HG03575 (cell line): Measurements from ENCODE around the gene MAN2C1.
"Not testable (repeated sequence)": the region's sequence is repeated elsewhere in the genome, so short reads cannot be mapped to it uniquely, and the experiment has no call there.

Experiments used
- ATAC-seq: cut with Tn5 transposase; IDR thresholded peaks from one replicate; pipeline ENCODE4 v1.9.1; 2021; ENCODE audit not compliant: unreplicated experiment, insufficient number of reproducible peaks, low FRiP score; ENCODE audit errors: extremely low read depth

Gene MAN2C1

DNA sequence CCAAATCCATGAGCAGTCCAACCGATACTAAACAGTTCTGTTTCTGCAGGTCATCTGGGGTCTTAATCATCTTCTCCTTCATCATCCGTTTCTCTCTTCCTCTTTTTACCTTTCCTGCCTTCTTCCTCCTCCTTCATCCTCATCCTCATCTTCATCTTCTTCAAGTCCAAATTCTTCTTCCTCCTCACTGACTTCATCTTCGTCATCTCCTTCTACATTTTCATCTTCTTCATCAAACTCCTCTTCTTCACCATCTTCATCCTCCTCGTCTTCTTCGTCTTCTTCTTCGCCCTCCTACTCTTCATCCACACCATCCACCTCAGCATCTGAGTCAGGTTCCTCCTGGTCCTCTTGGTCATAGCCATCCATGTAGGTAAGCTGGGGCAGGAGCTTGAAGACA, 46.7 kb downstream of the MAN2C1 start:
- no peak for ATAC-seq

DNA sequence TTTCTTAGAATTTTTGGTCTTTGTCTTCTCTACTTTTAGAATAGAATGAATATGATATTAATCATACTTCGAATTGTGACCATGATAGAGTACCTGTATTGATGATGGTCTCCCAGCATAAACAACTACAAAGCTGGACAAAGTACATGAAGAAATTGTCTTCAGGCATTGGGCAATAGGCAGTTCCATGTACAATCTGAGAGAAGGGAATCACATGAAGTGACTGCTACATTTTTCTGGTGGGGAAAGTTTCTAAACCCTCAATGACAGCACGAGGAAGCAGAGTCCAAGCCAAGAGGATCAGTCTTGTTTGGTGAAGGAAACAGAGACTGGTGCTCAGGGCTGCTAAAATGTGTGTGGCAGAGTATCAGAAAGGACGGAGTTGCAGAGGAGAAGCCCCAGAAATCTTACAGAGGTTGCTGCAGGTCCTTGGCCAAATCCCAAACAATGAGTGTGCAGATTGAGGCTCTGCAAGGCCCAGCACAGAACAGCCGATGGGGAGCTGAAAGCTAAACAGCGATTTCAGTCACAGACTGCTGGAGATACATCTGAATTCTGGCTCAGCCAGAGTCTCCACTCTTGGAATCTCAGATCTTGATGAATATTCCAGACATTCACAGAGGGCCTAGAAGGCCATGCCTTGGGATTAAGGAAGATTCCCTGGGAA, 49.0 kb downstream of the MAN2C1 start:
- not testable (repeated sequence) for ATAC-seq

DNA sequence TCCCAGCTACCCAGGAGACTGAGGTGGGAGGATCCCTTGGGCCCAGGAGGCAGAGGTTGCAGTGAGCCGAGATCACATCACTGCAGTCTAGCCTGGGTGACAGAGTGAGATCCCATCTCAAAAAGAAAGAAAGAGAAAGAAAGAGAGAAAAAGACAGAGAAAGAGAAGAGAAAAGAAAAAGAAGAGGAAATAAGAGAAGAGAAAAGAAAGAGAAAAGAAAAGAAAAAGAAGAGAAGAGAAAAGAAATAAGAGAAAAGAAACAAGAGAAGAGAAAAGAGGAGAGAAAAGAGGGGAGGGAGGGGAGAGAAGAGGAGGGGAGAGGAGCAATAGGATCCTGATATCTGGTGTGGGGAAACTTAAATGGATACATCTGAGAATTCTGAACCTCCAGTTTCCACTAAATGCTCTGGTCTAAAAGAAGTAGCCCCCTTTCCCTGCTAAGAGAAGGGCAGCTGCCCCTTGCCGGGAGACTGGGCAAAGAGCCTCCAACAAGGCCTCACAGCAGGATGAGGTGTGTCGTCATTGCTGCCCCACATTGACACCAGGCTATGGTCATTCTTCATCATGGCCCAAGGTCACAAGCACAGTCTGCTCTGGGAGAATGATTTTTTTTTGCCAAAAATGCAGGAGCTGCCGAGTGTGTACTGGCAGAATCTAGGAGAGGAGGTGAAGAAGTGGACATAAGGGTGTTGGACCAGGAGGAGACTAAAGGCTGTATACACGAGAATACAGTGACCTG, 53.7 kb downstream of the MAN2C1 start:
- no peak for ATAC-seq

DNA sequence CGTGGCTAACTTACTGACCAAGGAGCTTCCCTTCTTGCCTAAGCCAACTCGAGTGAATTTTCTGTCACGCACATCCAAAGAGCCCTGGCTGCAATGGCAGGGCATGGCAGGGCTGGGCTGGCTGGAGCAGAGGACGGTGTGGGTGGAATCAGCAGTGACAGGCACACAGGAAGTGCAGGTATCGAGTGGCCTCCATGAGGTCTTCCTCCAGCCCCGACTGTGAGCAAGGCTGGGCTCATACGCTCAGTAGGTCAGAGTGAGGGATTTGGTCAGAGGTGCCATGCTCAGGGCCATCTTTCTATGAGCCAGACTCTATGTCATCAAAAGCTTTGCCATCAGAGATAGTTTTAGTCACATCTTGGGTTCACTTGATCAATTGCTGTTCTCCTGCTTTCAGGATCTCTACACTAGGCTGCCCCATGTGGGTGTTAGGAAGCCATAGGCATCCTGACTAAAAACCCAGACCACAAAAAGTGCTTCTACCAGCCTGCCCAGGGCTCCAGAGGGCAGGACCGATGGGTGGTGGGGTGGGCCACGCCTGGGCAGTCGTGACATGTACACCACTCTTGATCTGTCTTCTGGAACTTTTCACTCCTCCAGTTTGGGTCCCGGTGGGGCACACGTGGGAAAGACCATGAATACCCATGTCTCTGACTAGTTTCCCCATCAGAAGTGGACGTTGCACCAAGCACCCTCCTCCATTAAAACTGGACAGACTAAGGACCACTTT, 55.1 kb downstream of the MAN2C1 start:
- no peak for ATAC-seq

DNA sequence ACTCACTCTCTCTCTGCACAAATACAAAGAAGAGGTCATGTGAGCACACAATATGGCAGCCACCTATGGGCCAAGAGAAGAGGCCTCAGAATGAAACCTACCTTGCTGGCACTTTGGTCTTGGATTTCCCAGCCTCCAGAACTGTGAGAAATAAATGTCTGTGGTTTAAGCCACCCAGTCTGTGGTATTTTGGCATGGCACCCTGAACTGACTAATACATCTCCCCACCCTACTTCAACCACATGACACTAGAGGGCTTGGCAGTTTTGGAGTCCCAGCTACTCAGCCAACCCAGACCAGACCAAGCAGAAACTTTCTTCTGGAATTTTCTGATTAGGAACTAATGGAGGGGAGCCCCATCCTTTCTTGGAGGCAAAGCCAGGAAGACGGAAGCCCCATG, 55.9 kb downstream of the MAN2C1 start:
- not testable (repeated sequence) for ATAC-seq

DNA sequence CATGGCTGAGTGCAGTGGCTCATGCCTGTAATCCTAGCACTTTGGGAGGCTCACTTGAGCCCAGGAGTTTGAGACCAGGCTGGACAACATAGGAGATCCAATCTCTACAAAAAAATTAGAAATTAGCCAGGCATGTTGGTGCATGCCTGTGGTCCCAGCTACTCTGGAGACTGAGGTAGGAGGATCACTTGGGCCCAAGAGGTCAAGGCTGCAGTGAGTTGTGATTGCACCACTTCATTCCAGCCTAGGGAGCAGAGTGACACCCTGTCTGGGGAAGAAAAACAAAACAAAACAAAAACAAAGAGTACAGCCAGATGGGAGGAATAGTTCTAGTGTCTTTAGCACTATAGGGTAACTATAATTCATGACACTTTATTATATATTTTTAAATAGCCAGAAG, 58.7 kb downstream of the MAN2C1 start:
- ATAC-seq: no peak

DNA sequence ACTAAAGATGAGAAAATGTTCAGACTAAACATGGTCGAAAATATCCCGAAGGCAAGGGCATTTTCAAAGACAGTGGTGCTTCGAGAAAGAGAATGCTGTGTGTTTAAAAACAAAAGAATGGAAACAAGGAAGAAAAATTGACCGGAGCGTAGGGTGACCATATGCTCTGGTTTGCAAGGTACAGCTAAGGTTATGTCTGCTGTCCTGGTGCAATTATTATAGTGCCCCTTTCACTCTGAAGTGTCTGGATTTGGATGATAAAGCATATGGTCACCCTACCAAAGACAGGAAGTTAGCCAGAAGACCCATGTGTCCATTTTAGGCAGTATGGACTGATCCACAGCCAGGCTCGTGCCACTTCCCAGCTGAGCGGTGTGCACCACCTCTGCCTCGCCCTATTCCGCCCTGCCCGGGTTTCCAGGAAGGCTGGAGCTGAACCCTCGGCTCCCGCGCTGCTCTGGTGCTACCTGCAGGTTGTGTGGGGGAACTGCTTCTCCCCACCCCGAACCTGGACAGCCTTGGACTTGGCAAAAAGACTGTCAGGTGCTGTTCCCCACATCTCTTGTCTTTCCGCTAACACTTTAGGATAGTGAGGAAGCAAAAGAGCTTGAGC, 60.5 kb downstream of the MAN2C1 start:
- ATAC-seq: no peak

DNA sequence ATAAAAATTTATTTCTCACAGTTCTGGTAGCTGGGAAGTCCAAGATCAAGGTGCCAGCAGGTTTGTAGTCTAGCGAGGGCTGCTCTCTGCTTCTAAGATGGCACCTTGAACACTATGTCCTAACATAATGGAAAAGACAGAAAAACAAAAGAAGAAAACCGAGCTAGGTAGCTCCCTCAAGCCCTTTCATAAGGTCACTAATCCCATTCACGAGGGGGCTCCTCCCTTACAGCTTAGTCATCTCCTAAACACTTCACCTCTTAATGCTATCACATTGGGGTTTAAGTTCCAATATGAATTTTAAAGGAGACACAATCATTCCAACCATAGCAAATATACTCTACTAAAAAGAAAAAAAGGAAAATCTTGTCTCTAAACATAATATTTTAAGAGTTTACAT, 62.2 kb downstream of the MAN2C1 start:
- ATAC-seq: no peak
